Ovary (tissue), 3 donors: ENCODE data around the gene BIRC6.

Experiments
- POLR2A ChIP-seq: fragments of 450-650 bp; IDR thresholded peaks from one replicate; pipeline ENCODE4 v1.6.1; 2017; ENCODE audit warnings: antibody characterized with exemption, mild to moderate bottlenecking, moderate library complexity
- TF ChIP-seq, protein P1 (sequence below), 3 donors: fragments of 450-650 bp in 2 of 3; fragments of 200-600 bp in 1 of 3; IDR thresholded peaks; one replicate each; pipeline versions ENCODE4 v1.5.1 to v1.8.0; 2016 to 2022; ENCODE audit warnings: antibody characterized with exemption in 3 of 3, mild to moderate bottlenecking in 1 of 3
- donor health status: DM: no; HTN: no; CAD: no.

- TF ChIP-seq, protein P1, sequence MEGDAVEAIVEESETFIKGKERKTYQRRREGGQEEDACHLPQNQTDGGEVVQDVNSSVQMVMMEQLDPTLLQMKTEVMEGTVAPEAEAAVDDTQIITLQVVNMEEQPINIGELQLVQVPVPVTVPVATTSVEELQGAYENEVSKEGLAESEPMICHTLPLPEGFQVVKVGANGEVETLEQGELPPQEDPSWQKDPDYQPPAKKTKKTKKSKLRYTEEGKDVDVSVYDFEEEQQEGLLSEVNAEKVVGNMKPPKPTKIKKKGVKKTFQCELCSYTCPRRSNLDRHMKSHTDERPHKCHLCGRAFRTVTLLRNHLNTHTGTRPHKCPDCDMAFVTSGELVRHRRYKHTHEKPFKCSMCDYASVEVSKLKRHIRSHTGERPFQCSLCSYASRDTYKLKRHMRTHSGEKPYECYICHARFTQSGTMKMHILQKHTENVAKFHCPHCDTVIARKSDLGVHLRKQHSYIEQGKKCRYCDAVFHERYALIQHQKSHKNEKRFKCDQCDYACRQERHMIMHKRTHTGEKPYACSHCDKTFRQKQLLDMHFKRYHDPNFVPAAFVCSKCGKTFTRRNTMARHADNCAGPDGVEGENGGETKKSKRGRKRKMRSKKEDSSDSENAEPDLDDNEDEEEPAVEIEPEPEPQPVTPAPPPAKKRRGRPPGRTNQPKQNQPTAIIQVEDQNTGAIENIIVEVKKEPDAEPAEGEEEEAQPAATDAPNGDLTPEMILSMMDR (IDR thresholded peaks at IDR 0.05), result no peak
- no peak for TF ChIP-seq POLR2A
Measured at GRCh38 chr2:32386739-32387138, 29.9 kb downstream of the BIRC6 start.
